HepG2 (cell line): Measurements from ENCODE around the gene NRN1L. TPM values are rescaled to one million over a fixed set of nuclear protein-coding genes. Genes with fewer than 3 reads are reported as not detected.

Experiments used
- AHDC1 ChIP-seq: sonication (generic); formaldehyde crosslinking; IDR thresholded peaks from 2 replicates; pipeline ENCODE4 v1.5.1; 2020; ENCODE audit warnings: mild to moderate bottlenecking, missing genetic modification reagents, borderline replicate concordance
- CBFB ChIP-seq: sonication (generic); formaldehyde crosslinking; IDR thresholded peaks from 2 replicates; pipeline ENCODE4 v1.4.0; 2020; ENCODE audit warnings: missing genetic modification reagents
- GLMP ChIP-seq: sonication (generic); formaldehyde crosslinking; IDR thresholded peaks from 2 replicates; pipeline ENCODE4 v1.9.0; 2021; ENCODE audit warnings: missing genetic modification reagents, mild to moderate bottlenecking, borderline replicate concordance
- KLF15 ChIP-seq: sonication (generic); formaldehyde crosslinking; IDR thresholded peaks from 2 replicates; pipeline ENCODE4 v1.8.1; 2023; ENCODE audit warnings: borderline replicate concordance, mild to moderate bottlenecking, inconsistent platforms, missing genetic modification reagents, mixed read lengths
- MBD4 ChIP-seq: IDR thresholded peaks from 2 replicates; pipeline ENCODE4 v1.6.1; 2012; ENCODE audit warnings: low read length, inconsistent platforms, borderline replicate concordance
- POLR2G ChIP-seq: fragments of 200-400 bp; formaldehyde crosslinking; IDR thresholded peaks from 2 replicates; pipeline ENCODE4 v1.6.1; 2018; ENCODE audit warnings: mild to moderate bottlenecking, low read depth, low read length, moderate library complexity
- RARG ChIP-seq: sonication (generic); formaldehyde crosslinking; IDR thresholded peaks from 2 replicates; pipeline ENCODE4 v1.4.0; 2020; ENCODE audit warnings: low read depth, mild to moderate bottlenecking, missing genetic modification reagents
- RFX3 ChIP-seq: IDR thresholded peaks from 2 replicates; pipeline ENCODE4 v1.6.1; 2016; ENCODE audit warnings: missing biosample characterization, missing genetic modification reagents
- TCF7 ChIP-seq: sonication (generic); IDR thresholded peaks from 2 replicates; pipeline ENCODE4 v1.6.1; 2016; ENCODE audit warnings: antibody characterized with exemption, low read depth
- THAP9 ChIP-seq: sonication (generic); formaldehyde crosslinking; IDR thresholded peaks from 2 replicates; pipeline ENCODE4; 2020; ENCODE audit warnings: missing genetic modification reagents, mild to moderate bottlenecking, borderline replicate concordance
- ZEB1 ChIP-seq: IDR thresholded peaks from 2 replicates; pipeline ENCODE4 v1.6.1; 2012; ENCODE audit warnings: mild to moderate bottlenecking, low read depth, inconsistent platforms; ENCODE audit not compliant: insufficient replicate concordance
- ZFP62 ChIP-seq: sonication (generic); formaldehyde crosslinking; IDR thresholded peaks from 2 replicates; pipeline ENCODE4 v1.4.0; 2020; ENCODE audit warnings: missing genetic modification reagents
- ZNF234 ChIP-seq: sonication (generic); formaldehyde crosslinking; conservative IDR thresholded peaks from 2 replicates; pipeline ENCODE4 v1.5.1; 2020; ENCODE audit warnings: mild to moderate bottlenecking, missing genetic modification reagents
- ZNF292 ChIP-seq: sonication (generic); formaldehyde crosslinking; IDR thresholded peaks from 2 replicates; pipeline ENCODE4 v1.8.1; 2022; ENCODE audit warnings: mild to moderate bottlenecking, low read depth, missing genetic modification reagents, borderline replicate concordance
- ZNF709 ChIP-seq: sonication (generic); formaldehyde crosslinking; IDR thresholded peaks from 2 replicates; pipeline ENCODE4 v1.5.0; 2020; ENCODE audit warnings: mild to moderate bottlenecking, missing genetic modification reagents
- polyA plus RNA-seq, 8 experiments: library from polyadenylated mRNA; depleted of rRNA in 3 of 8; stranded (reverse) in 7 of 8; unstranded in 1 of 8; fragments of >200 nt; fragmentation: Illumina TruSeq in 4 of 8; extraction: Trizol in 4 of 8; gene quantifications; 2 replicates each; pipeline versions ENCODE4 v1.2.1 to v1.2.3, GENCODE V29; 2011 to 2016; ENCODE audit warnings: low read depth in 4 of 8, missing spikeins in 1 of 8, mixed read lengths in 1 of 8; ENCODE audit not compliant: insufficient read depth in 1 of 8
- total RNA-seq, 5 experiments: library from RNA; depleted of rRNA; stranded (reverse); fragments of >200 nt; fragmentation: Illumina TruSeq; extraction: Trizol; gene quantifications; 2 replicates each; pipeline ENCODE4 v1.2.3, GENCODE V29; 2016; ENCODE audit warnings: low read depth in 1 of 5
- TF ChIP-seq, protein P1 (sequence below): IDR thresholded peaks from 2 replicates; pipeline ENCODE4 v1.6.1; 2016; ENCODE audit warnings: missing compliant biosample characterization, missing genetic modification reagents, borderline replicate concordance
- TF ChIP-seq, protein P2 (sequence below): sonication (generic); formaldehyde crosslinking; IDR thresholded peaks from 2 replicates; pipeline ENCODE4 v1.8.0; 2022; ENCODE audit warnings: missing genetic modification reagents, low read depth, mild to moderate bottlenecking, borderline replicate concordance

The NRN1L gene
- total and polyA plus RNA-seq, 2 of the 13 experiments (the other 11 are each of a cell fraction or from before 2014, with no cell fraction given): 0.53 to 1.2 TPM

- TF ChIP-seq RFX3 (CRISPR knock-in tag): no peak
- TF ChIP-seq TCF7: no peak
- TF ChIP-seq, protein P1, sequence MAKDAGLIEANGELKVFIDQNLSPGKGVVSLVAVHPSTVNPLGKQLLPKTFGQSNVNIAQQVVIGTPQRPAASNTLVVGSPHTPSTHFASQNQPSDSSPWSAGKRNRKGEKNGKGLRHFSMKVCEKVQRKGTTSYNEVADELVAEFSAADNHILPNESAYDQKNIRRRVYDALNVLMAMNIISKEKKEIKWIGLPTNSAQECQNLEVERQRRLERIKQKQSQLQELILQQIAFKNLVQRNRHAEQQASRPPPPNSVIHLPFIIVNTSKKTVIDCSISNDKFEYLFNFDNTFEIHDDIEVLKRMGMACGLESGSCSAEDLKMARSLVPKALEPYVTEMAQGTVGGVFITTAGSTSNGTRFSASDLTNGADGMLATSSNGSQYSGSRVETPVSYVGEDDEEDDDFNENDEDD (CRISPR knock-in tag): peak; percentile 95
- peak; percentile 81 for TF ChIP-seq POLR2G
- TF ChIP-seq MBD4: no peak
- TF ChIP-seq GLMP (CRISPR knock-in tag): no peak
- TF ChIP-seq ZNF292 (CRISPR knock-in tag): peak; percentile 71
- TF ChIP-seq AHDC1: peak; percentile 80; the same call in 1 of the 2 replicates
- peak; percentile 96 for TF ChIP-seq ZNF709 (CRISPR knock-in tag)
- no peak for TF ChIP-seq ZEB1
- TF ChIP-seq KLF15: peak; percentile 54; the same call in 1 of the 2 replicates
- TF ChIP-seq, protein P2, sequence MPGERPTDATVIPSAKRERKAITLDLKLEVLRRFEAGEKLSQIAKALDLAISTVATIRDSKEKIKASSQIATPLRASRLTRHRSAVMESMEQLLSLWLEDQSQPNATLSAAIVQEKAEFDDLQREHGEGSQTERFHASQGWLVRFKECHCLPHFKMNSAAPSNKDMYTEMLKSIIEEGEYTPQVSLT (CRISPR knock-in tag): no peak
- no peak for TF ChIP-seq RARG (CRISPR knock-in tag)
- peak; percentile 80; the same call in 1 of the 2 replicates for TF ChIP-seq ZNF234 (CRISPR knock-in tag)
- TF ChIP-seq ZFP62 (CRISPR knock-in tag): peak; percentile 97; the same call in 1 of the 2 replicates
- TF ChIP-seq CBFB (CRISPR knock-in tag): peak; percentile 93
- peak; percentile 98 for TF ChIP-seq THAP9 (CRISPR knock-in tag)
Measured at GRCh38 chr16:67846320-67847063, 38.2 kb upstream of the NRN1L start, which contains the start of gene NUTF2 (continued).
